GM13977 (cell line): ENCODE data around the gene MGP.

Experiments
- DNase-seq: peaks from one replicate; pipeline ENCODE4 v3.0.0; 2012; ENCODE audit warnings: low spot score
- CTCF ChIP-seq: IDR thresholded peaks from 2 replicates; pipeline ENCODE4 v1.5.1; 2012; ENCODE audit warnings: mild to moderate bottlenecking, control low read depth; ENCODE audit not compliant: insufficient read depth; ENCODE audit errors: extremely low read depth, missing control alignments
- in situ Hi-C: fragments of 300-500 bp; cut with MboI; formaldehyde crosslinking; loops from one replicate; pipeline ENCODE4 v1.12.0; 2022; ENCODE audit warnings: low sequenced_read_pairs, low pct_unique_long_range_greater_than_20kb, mixed read lengths, inconsistent platforms; ENCODE audit not compliant: unreplicated experiment

Gene MGP

GRCh38 chr12:14885718-14886221 is at the start of gene MGP:
Gene MGP, minus strand, starts transcription at chr12:14885854. Its CDS starts 63 bp downstream, at chr12:14885791.
- DNase-seq = no peak
- in situ Hi-C loops = no loop called here
- no peak for TF ChIP-seq CTCF

GRCh38 chr12:14935031-14935430 is 49.4 kb upstream of the MGP start:
- TF ChIP-seq CTCF = no peak
- DNase-seq = no peak
- in situ Hi-C loops = no loop called here

DNA sequence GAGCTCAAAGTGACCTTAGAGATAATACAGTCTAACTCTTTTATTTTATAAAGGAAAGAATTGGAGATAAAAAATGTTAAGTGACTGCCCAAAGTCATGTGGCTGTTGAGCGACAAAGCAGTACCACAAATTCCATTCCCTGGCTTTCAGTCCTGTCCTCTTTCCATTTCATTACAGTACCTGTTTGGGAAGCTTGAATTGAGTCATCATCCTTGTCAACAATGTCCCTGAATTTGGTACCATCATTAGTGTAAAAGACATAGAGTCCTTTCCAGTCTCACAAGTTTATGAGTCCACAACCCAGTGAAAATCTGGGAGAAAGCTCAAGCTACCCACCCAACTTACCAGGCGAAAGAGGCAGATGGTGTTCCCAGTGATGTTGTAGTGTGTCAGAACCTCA is 48.9 kb upstream of the MGP start:
- in situ Hi-C loops = no loop called here
- no peak for DNase-seq
- TF ChIP-seq CTCF = no peak

- in situ Hi-C loops = no loop called here
Observed at GRCh38 chr12:14931791-14932560, 46.3 kb upstream of the MGP start.

DNA sequence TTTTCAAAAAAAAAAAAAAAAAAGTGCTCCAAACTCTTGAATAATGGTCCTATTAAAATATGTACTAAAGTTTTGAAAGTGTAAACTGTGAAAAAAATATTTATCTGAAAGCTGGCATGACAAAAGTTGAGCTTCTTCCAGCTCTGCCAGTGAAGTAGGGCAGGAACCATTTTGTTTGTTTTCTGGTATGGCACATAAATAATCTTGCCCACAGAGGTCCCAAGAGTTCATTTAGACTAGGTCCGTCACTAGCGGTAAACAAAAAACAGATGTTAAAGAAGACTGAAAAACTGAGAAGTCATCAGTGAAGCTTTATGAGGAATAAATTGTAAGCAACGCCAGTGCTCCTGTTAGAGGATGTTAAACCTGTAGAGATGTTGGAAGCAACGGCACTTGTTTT is 45.7 kb upstream of the MGP start:
- in situ Hi-C loops = no loop called here
- no peak for TF ChIP-seq CTCF
- DNase-seq = no peak

More at GRCh38 chr12:14931791-14932560, 46.3 kb upstream of the MGP start:
- DNase-seq = no peak
- TF ChIP-seq CTCF = no peak

DNA sequence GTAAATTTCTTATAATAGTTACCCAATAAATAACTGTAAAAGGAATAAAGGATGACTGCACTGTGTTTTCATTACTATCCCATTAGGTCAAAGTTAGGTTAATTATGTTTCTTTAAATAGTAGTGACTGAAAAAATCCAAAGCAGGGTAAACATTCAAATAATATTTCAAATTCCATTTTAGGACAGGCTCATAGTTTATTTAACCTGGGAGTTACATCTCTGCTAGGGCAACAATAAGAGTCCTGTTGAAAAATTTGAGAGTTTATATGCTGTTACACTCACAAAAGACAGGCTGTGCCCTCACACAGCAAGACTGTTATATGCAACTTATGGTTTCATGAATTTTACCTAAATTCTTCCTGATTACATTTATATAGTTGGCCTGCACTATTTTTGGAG is 44.6 kb upstream of the MGP start:
- no peak for DNase-seq
- TF ChIP-seq CTCF = no peak
- in situ Hi-C loops = no loop called here
